ENCODE results near the gene NFIA. TPM values are rescaled to one million over a fixed set of nuclear protein-coding genes. Genes with fewer than 3 reads are reported as not detected.

NFIA gene
- total and polyA plus RNA-seq, 9 of the 15 experiments (the other 6 are each of a cell fraction or from before 2014, with no cell fraction given), result 5.3 to 24.9 (median 9.8) TPM

GRCh38 chr1:61506944-61507500 lies 424.7 kb downstream of the NFIA start:
- in situ Hi-C loops (cut with MboI), result no loop called here

More at GRCh38 chr1:61506944-61507500, 424.7 kb downstream of the NFIA start:
- peaks cover 0 to 1% of the 10 kb centered on the region in 2 experiments; a peak in 3 of 5 replicates for H3K27me3 ChIP-seq (ENCODE audit: control insufficient read depth in 2 of 2, insufficient read depth in 2 of 2, low read length in 2 of 2)
- DNase-seq (ENCODE audit: extremely low read depth in 1 of 4, low spot score in 3 of 4) (no peak), FAIRE-seq (no peak), ATAC-seq (no peak)
- no peaks in the 10 kb centered on the region for H3K36me3 ChIP-seq (ENCODE audit: control insufficient read depth, insufficient read depth, low read length)
- BruUV-seq (replicated peaks), result no TSS peak
- no peaks in the 10 kb centered on the region for H3K9me3 ChIP-seq (replicated peaks; ENCODE audit: control insufficient read depth, insufficient read depth, low read depth, low read length)
- H3K27ac ChIP-seq (ENCODE audit: extremely low read depth, low read depth, low read length), result no peak overlapping the region
- intact Hi-C loops (cut with micrococcal nuclease), result no loop called here
- H3K4me2 ChIP-seq (ENCODE audit: insufficient read depth, low read length), result no peak overlapping the region
- POLR2A ChIA-PET, result interaction anchor here (0.9 to 1.2 kb wide), 2 partner anchors 16 to 20 kb away, joined by 3 read pairs; no protein-coding TSS in a partner anchor
- H3K9ac ChIP-seq (ENCODE audit: insufficient read depth in 1 of 2, low read depth in 2 of 2, low read length in 2 of 2), result no peak overlapping the region
- WGBS (ENCODE audit: insufficient coverage, low coverage, missing lambda C conversion rate), result 2% methylated on average over 4 of the region's 4 CpGs
- H4K20me1 ChIP-seq (replicated peaks; ENCODE audit: control insufficient read depth, insufficient read depth, low read length), result no peaks in the 10 kb centered on the region
- H2AFZ ChIP-seq (ENCODE audit: low read depth, low read length), result no peak overlapping the region
- H3K4me1 ChIP-seq (replicated peaks in 1 of 2; ENCODE audit: control insufficient read depth in 2 of 2, insufficient read depth in 2 of 2, low read length in 2 of 2), result no peaks in the 10 kb centered on the region
- no peaks in the 10 kb centered on the region for H3K79me2 ChIP-seq (ENCODE audit: control insufficient read depth, insufficient read depth, low read length)
- H3K9me1 ChIP-seq (ENCODE audit: control insufficient read depth, insufficient read depth, low read length), result no peaks in the 10 kb centered on the region
- CTCF ChIA-PET (ENCODE audit: low intra/inter-chr PET ratio), result no interaction called here
- no peak for TF ChIP-seq TRIM28 (IDR thresholded peaks at IDR 0.05)
- no peak for TF ChIP-seq SRSF7 (optimal IDR thresholded peaks at IDR 0.05; ENCODE audit: low read depth, low read length)
- TF ChIP-seq TAF9B (IDR thresholded peaks at IDR 0.05; ENCODE audit: partially characterized antibody), result no peak
- no peak for TF ChIP-seq ZNF217 (CRISPR knock-in tag; IDR thresholded peaks at IDR 0.05)
- TF ChIP-seq ETV6 (IDR thresholded peaks at IDR 0.05; ENCODE audit: borderline replicate concordance in 1 of 2, low read depth in 2 of 2, low read length in 1 of 2), result no peak
- no peak for TF ChIP-seq ETV6 (CRISPR knock-in tag; IDR thresholded peaks at IDR 0.05; ENCODE audit: borderline replicate concordance)
- TF ChIP-seq, protein P1, sequence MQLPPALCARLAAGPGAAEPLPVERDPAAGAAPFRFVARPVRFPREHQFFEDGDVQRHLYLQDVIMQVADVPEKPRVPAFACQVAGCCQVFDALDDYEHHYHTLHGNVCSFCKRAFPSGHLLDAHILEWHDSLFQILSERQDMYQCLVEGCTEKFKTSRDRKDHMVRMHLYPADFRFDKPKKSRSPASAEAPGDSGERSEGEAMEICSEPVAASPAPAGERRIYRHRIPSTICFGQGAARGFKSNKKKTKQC (CRISPR knock-in tag; IDR thresholded peaks at IDR 0.05), result no peak
- TF ChIP-seq SNRNP70 (optimal IDR thresholded peaks at IDR 0.05; ENCODE audit: low read depth, low read length), result no peak
- TF ChIP-seq BACH1 (tag; IDR thresholded peaks at IDR 0.05), result no peak
- H3K4me3 ChIP-seq, result no peak overlapping the region
